HUDEP-2 (cell line): Measurements from ENCODE around the gene SLC45A1.

Source experiments
- DNase-seq, 76 experiments: peaks; one replicate each; lab custom pipeline; 2025; ENCODE audit not compliant: unreplicated experiment in 76 of 76; lab: John Stamatoyannopoulos, UW

Gene SLC45A1

GRCh38 chr1:8334106-8334851, 16.4 kb downstream of the SLC45A1 start:
- no peak for DNase-seq

- no peak for DNase-seq
Measured at GRCh38 chr1:8335246-8335645, 17.3 kb downstream of the SLC45A1 start.

GRCh38 chr1:8337776-8338525, 20.0 kb downstream of the SLC45A1 start:
- no peak for DNase-seq

- DNase-seq = no peak
Measured at GRCh38 chr1:8338526-8339202, 20.8 kb downstream of the SLC45A1 start.

DNA sequence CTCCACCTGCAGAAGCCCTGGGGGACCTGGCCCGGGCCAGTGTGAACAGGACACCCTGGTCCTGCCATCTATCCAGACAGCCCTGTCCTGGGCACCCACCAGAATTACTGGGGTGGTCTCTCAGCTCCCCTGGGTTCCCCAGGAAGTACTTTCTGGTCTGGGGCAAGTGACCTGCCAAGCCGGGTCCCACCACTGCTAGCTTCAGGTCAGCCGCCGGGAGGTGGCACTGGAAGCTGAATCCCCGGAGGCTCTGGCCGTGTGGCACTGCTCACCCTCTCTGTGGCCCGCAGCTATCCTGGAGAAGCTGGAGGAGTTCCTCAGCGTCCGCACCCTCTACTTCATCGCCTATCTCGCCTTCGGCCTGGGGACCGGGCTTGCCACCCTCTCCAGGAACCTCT, 21.3 kb downstream of the SLC45A1 start:
- no peak for DNase-seq

- DNase-seq = no peak
Measured at GRCh38 chr1:8340448-8340847, 22.5 kb downstream of the SLC45A1 start.

GRCh38 chr1:8342325-8342724, 24.4 kb downstream of the SLC45A1 start:
- DNase-seq = no peak

DNA sequence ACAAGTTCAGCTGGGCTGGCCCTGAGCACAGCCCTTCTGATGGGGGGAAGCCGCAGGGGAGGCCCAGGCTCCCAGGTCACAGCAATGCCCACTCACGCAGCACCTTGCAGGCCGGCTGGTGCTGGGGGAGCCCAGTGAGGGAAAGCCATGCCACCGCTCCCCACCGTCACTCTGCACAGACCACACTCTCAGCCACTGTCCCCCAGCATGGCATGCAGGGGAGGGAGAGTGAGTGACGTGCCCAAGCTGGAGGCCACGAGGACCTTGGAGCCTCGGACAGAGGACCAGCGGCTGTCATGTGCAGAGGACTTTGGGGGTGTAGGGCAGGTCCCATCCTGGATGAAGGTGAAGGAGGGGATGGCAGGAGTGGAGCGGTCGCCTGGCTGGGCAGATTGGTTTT, 25.1 kb downstream of the SLC45A1 start:
- DNase-seq = no peak

GRCh38 chr1:8343464-8344001, 25.6 kb downstream of the SLC45A1 start:
- DNase-seq = no peak

DNA sequence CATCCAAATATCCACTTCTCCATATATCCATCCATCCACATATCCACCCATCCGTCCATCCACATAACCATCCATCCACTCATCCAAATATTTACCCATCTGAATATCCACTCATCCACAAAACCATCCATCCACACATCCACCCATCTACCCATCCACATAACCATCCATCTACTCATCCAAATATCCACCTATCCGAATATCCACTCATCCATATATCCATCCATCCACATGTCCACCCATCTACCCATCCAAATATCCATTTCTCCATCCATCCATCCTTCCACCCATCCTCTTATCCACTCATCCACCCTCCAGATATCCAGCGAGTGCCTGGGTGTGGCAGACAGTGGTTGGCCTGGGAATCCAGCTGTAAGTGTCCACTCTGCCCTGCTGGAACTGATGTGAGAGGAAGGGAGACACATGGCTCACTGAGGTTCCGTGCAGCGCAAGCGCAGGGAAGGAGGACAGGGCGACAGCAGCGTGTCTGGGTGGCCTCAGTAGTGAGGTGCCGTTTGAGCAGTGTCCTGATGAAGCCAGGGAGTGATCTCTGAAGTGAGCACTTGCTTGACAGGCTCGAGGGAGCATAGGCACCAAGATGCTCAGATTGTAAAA, 27.1 kb downstream of the SLC45A1 start:
- DNase-seq = no peak

DNA sequence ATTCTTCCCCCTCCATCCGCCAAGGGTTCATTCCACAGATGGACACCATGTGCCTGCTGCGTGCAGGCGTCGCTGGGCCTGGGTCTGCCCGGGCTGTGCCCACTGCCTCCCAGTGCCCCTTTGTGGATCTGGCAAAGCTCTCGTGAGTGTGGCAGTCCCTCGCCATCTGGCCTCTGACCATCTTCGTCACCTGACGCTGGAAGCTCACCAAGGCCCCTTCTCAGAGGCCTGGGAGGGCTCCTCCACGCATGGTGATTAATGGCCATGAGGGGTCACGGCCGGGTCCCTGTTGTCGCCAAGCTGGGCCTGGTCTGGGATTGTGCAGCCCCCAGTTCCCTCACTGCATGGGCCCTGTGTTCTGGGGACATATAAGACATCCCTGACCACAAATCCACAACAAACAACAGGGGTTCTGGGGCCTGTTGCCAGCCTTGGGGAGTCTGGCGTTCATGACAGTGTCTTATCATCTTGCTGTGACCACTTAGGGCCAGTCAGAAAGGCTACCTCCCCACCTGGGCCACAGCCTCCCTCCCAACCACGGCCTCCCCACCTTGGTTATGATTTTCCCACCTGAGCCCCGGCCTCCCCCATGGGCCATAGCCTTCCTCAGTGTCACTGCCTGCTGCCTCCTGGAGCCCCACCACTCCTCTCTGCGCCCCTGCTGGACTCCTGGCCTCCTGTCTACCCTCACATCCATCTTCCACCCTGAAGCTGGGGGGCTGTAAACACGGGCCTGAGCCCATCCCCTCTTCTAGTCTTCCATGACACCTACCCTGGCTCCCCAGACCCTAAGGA, 27.9 kb downstream of the SLC45A1 start:
- DNase-seq = no peak

DNA sequence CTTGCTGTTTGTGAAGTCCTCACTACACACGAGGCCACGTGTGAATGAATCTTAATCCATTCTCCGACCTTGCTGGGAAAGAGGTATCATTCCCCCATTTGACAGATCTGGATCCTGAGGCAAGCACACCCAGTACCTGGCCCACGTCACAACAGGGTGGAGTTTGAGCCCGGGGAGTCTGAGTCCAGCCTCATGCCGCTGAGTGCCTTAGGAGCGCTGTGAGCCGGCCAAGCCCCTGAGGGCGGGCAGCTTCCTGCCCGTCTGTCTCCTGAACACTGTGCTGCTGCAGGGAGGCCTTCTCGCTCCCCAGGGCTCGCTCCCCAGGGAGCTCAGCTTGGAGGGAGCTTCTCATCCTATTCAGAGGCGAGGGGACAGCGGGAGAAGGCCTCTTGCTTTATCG, 29.7 kb downstream of the SLC45A1 start:
- no peak for DNase-seq

GRCh38 chr1:8348047-8348776, 30.3 kb downstream of the SLC45A1 start:
- no peak for DNase-seq

DNA sequence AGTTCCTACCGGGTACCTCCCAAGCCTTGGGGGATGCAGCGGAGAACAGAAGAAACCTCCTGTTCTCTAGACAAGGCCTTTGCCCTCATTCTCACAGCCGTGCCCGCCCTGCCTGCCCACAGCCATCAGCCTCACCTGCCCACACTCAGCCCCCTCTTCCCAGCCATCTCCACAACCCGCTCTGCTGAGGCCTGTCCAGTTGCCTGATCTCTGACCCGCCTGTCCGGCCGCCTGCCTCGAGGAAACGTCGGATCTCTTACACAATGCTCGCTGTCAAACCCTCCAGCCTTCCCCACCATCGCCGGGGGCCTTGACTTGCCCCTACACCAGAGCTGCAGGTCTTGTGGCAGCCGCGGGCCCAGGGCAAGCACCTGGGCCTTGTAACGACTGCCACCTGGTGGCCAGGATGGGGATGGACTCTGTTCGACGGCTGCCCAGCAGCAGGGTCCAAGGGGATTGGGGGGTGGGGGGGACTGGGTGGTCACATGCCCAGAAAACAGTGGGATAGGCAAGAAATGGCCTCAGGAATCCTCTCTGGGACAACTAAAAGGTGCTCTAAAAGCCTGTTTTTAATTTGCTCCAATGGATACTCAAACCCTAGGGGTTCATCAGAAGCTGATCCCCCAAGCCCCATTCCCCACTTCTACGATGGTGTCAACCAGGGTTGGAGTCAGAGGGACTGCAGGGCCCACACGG, 31.0 kb downstream of the SLC45A1 start:
- DNase-seq = peak in 42 of 76 experiments; percentile 1 to 51 (median 22)

- DNase-seq = no peak
Measured at GRCh38 chr1:8349473-8349865, 31.6 kb downstream of the SLC45A1 start.

DNA sequence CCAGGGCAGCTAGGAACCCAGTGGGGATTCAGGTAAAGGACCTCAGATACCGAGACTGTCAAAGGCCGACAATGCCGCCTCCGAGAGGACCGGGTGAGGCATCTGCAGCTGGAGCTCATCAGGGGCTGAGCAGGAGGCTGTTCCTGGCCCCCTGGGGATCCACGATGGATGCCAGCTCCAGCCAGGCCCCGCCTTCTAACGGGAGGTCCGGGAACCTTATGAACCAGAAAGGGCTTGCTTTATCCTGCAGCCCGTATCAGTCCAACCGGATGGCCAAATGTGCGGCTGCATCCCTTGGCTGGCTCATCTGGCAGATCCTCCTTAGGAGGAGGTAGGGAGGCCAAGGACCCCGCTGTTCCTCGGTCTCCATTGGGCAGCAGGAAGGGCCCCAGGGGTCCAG, 32.0 kb downstream of the SLC45A1 start:
- no peak for DNase-seq

GRCh38 chr1:8350914-8351684, 33.2 kb downstream of the SLC45A1 start:
- no peak for DNase-seq
